ENCODE data around the gene DNAJC5G. TPM values are rescaled to one million over a fixed set of nuclear protein-coding genes. Genes with fewer than 3 reads are reported as not detected.
A peak's percentile ranks its signal among the peaks of the same experiment; 100 is the strongest.

DNAJC5G gene
- total and polyA plus RNA-seq, 2 donors (not counting 1 experiment from before 2014, with no cell fraction given): not detected

DNA sequence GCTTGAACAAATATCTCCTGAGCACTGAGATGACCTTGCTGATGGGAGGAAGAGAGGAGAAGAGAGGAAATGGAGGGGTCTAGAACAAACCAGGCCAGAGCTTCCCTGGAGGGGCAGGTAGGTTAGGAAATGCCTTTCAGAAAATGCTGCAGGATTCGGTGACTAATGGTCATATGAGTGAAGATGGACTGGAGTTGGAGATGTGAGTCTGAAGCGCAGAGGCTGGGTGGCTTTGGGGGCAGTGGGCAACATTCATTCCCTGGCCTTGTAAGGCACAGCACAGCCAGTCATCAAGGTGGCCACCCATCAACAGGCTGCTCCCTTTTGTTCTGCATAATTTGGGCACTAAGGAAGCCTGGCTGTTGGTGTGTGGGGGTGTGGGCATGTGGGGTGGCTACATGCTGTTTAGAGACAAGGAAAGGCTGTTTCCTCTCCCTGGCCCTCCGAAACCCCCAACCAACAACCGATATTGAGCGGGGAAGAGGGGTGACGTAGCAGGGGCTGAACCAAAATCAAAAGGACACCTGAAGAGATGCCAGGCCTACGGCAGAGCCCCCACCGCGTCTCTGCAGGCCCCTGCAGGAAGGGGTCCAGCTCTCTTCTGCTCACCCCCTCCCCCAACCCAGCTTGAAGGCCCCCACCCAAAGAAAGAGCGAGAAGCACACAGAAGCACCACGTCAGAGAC, 13.8 kb upstream of the DNAJC5G start:
- H3K9ac ChIP-seq (ENCODE audit: insufficient read depth, low read length): no peak overlapping the region
- H3K4me2 ChIP-seq (ENCODE audit: extremely low read depth, insufficient read depth, low read length): no peak overlapping the region
- DNase-seq (ENCODE audit: low read depth in 2 of 2): no peak
- H3K27ac ChIP-seq (ENCODE audit: insufficient read depth, low read length): no peak overlapping the region
- no peaks in the 10 kb centered on the region for H4K20me1 ChIP-seq (ENCODE audit: control insufficient read depth, extremely low read depth, insufficient read depth, low read length)
- H3K27me3 ChIP-seq (ENCODE audit: control insufficient read depth, insufficient read depth, low read length): peaks cover 67% of the 10 kb centered on the region
- TF ChIP-seq, protein P1, sequence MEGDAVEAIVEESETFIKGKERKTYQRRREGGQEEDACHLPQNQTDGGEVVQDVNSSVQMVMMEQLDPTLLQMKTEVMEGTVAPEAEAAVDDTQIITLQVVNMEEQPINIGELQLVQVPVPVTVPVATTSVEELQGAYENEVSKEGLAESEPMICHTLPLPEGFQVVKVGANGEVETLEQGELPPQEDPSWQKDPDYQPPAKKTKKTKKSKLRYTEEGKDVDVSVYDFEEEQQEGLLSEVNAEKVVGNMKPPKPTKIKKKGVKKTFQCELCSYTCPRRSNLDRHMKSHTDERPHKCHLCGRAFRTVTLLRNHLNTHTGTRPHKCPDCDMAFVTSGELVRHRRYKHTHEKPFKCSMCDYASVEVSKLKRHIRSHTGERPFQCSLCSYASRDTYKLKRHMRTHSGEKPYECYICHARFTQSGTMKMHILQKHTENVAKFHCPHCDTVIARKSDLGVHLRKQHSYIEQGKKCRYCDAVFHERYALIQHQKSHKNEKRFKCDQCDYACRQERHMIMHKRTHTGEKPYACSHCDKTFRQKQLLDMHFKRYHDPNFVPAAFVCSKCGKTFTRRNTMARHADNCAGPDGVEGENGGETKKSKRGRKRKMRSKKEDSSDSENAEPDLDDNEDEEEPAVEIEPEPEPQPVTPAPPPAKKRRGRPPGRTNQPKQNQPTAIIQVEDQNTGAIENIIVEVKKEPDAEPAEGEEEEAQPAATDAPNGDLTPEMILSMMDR (conservative IDR thresholded peaks at IDR 0.05 in 1 of 2, IDR thresholded peaks at IDR 0.05 in 1 of 2; ENCODE audit: low read depth in 1 of 2, low read length in 2 of 2): no peak
- TF ChIP-seq EZH2 (IDR thresholded peaks at IDR 0.05; ENCODE audit: low read length, missing control alignments): peak; percentile 87
- H3K9me3 ChIP-seq (ENCODE audit: control insufficient read depth, insufficient read depth, low read depth, low read length): no peaks in the 10 kb centered on the region
- H3K36me3 ChIP-seq (ENCODE audit: control insufficient read depth, insufficient read depth, low read length): no peaks in the 10 kb centered on the region
- no peak overlapping the region for H2AFZ ChIP-seq (ENCODE audit: low read length)
- peaks cover 2% of the 10 kb centered on the region for H3K4me1 ChIP-seq (ENCODE audit: control insufficient read depth, extremely low read depth, insufficient read depth, low read length)
- no peaks in the 10 kb centered on the region for H3K79me2 ChIP-seq (ENCODE audit: control insufficient read depth, insufficient read depth, low read length)
- H3K4me3 ChIP-seq (replicated peaks in 1 of 4; ENCODE audit: control extremely low read depth in 1 of 4, insufficient read depth in 1 of 4, low read depth in 3 of 4, low read length in 4 of 4): no peak overlapping the region

DNA sequence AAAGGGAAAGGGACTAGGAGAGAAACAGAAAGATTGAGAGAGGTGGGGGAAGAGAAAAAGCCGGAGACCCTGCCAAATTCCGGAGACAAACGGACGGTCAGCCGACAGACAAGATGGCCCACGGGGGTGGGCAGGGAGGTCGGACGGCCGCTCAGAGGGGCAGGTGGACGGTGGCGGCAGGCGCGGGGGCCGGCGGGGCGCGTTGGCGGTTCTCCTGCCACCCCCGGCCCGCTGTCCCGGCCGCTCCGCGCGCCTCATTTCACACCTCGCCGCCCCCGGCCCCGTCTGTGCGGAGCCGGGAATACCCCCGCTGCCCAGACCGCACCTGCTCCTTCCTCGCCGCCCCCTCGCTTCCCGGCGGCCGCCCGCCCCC, 13.3 kb upstream of the DNAJC5G start:
- Histone ChIP-seq H3K9me3 (ENCODE audit: control insufficient read depth, insufficient read depth, low read depth, low read length) (no peaks in the 10 kb centered on the region), H4K20me1 (ENCODE audit: control insufficient read depth, extremely low read depth, insufficient read depth, low read length) (no peaks in the 10 kb centered on the region), H3K4me1 (ENCODE audit: control insufficient read depth, extremely low read depth, insufficient read depth, low read length) (peaks cover 2% of the 10 kb centered on the region), H3K27ac (ENCODE audit: insufficient read depth, low read length) (no peak overlapping the region), H3K9ac (ENCODE audit: insufficient read depth, low read length) (no peak overlapping the region), H3K79me2 (ENCODE audit: control insufficient read depth, insufficient read depth, low read length) (no peaks in the 10 kb centered on the region), H3K27me3 (ENCODE audit: control insufficient read depth, insufficient read depth, low read length) (peaks cover 70% of the 10 kb centered on the region), H3K4me3 (replicated peaks in 1 of 4; ENCODE audit: control extremely low read depth in 1 of 4, insufficient read depth in 1 of 4, low read depth in 3 of 4, low read length in 4 of 4) (no peak overlapping the region), H3K4me2 (ENCODE audit: extremely low read depth, insufficient read depth, low read length) (no peak overlapping the region), H2AFZ (ENCODE audit: low read length) (no peak overlapping the region), H3K36me3 (ENCODE audit: control insufficient read depth, insufficient read depth, low read length) (no peaks in the 10 kb centered on the region)
- TF ChIP-seq, protein P1 (conservative IDR thresholded peaks at IDR 0.05 in 1 of 2, IDR thresholded peaks at IDR 0.05 in 1 of 2; ENCODE audit: low read depth in 1 of 2, low read length in 2 of 2): no peak
- peak; percentile 50 for TF ChIP-seq EZH2 (IDR thresholded peaks at IDR 0.05; ENCODE audit: low read length, missing control alignments)
- no peak for DNase-seq (ENCODE audit: low read depth in 2 of 2)

DNA sequence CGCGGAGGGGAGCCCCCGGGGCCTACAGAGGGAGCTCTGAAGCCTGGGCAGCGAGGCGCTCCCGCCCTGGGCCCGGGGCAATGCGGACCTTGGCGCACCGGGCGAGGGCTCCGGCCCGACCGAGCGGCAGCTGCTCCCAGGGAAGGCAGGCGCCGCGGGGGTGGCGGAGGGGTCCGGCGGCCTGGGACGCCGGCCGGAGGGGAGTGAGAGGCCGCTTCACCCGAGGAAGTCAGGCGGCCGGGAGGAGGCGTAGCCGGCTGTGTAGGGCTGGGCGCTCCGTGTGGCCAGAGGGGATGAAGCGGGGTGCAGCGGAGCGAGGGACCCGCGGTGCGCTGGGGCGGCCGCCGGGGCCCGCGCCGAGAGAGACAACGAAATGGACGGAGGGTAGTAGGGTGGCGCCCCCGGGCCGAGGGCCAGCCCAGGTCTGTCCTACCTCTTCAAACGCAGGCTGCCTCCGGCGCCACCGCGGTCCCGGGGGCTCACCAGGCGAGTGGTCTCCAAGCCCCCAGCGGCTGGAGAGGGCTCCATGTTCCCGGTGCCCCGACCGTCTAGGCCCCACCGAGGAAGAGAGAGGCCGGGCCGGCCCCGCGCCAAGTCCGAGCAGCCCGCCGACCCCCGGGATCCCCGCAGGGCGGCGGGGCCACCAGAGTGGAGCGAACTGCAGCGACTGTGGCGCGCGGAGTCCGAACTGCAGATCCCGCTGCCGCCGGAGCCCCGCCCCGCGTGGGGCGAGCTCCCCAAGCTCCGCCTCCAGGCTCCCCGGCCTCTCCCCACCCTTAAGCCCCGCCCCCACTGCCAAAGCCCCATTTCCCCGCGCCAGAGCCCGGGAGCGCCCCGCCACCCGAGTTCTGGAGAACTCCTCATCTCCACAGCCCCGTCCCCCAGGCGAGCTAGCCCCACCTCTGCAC, 12.6 kb upstream of the DNAJC5G start, which contains the start of gene SLC30A3:
SLC30A3 (minus strand) TSS at position 669 of the 908 bp plus-strand sequence; CDS start at position 528, 141 bp downstream.
- peaks cover 2% of the 10 kb centered on the region for H3K4me1 ChIP-seq (ENCODE audit: control insufficient read depth, extremely low read depth, insufficient read depth, low read length)
- no peaks in the 10 kb centered on the region for H3K9me3 ChIP-seq (ENCODE audit: control insufficient read depth, insufficient read depth, low read depth, low read length)
- peaks cover 75% of the 10 kb centered on the region for H3K27me3 ChIP-seq (ENCODE audit: control insufficient read depth, insufficient read depth, low read length)
- peak within 1 kb of the TSS; percentile 68 for H3K4me2 ChIP-seq (ENCODE audit: extremely low read depth, insufficient read depth, low read length)
- no peaks in the 10 kb centered on the region for H3K79me2 ChIP-seq (ENCODE audit: control insufficient read depth, insufficient read depth, low read length)
- no peak within 1 kb of the TSS for H3K9ac ChIP-seq (ENCODE audit: insufficient read depth, low read length)
- peak within 1 kb of the TSS; percentile 6 to 52 (median 34) for H3K4me3 ChIP-seq (replicated peaks in 1 of 4; ENCODE audit: control extremely low read depth in 1 of 4, insufficient read depth in 1 of 4, low read depth in 3 of 4, low read length in 4 of 4)
- no peaks in the 10 kb centered on the region for H3K36me3 ChIP-seq (ENCODE audit: control insufficient read depth, insufficient read depth, low read length)
- no peak within 1 kb of the TSS for H3K27ac ChIP-seq (ENCODE audit: insufficient read depth, low read length)
- no peak within 1 kb of the TSS for H2AFZ ChIP-seq (ENCODE audit: low read length)
- H4K20me1 ChIP-seq (ENCODE audit: control insufficient read depth, extremely low read depth, insufficient read depth, low read length): no peaks in the 10 kb centered on the region
- TF ChIP-seq, protein P1 (conservative IDR thresholded peaks at IDR 0.05 in 1 of 2, IDR thresholded peaks at IDR 0.05 in 1 of 2; ENCODE audit: low read depth in 1 of 2, low read length in 2 of 2): no peak
- peak; percentile 35 for TF ChIP-seq EZH2 (IDR thresholded peaks at IDR 0.05; ENCODE audit: low read length, missing control alignments)
- peak in 1 of 2 donors; percentile 28 for DNase-seq (ENCODE audit: low read depth in 2 of 2)

All from fibroblast of lung (primary cell).